Stomach (tissue), 4 donors: ENCODE measurements around the gene CLTCL1.

Experiments
- CTCF ChIP-seq, 7 experiments: fragments of 450-650 bp in 4 of 7; fragments of 200-600 bp in 3 of 7; sonication (generic) in 3 of 7; IDR thresholded peaks; one replicate each; pipeline ENCODE4 v1.5.1; 2016 to 2019; ENCODE audit warnings: antibody characterized with exemption in 7 of 7, control low read depth in 2 of 7, mild to moderate bottlenecking in 1 of 7
- EP300 ChIP-seq: sonication (generic); formaldehyde crosslinking; IDR thresholded peaks from one replicate; pipeline ENCODE4 v1.6.1; 2017; ENCODE audit warnings: antibody characterized with exemption
- POLR2A ChIP-seq, 4 donors: fragments of 450-650 bp; IDR thresholded peaks; one replicate each; pipeline ENCODE4 v1.6.1; 2016; ENCODE audit warnings: antibody characterized with exemption in 4 of 4, control low read depth in 2 of 4, mild to moderate bottlenecking in 1 of 4, moderate library complexity in 1 of 4

GRCh38 chr22:19195796-19196731 lies 95.5 kb downstream of the CLTCL1 start:
- TF ChIP-seq POLR2A (IDR thresholded peaks at IDR 0.05) (no peak), EP300 (no peak), CTCF (IDR thresholded peaks at IDR 0.05) (no peak)
